Stimulated activated CD4-positive, alpha-beta T cell treated with anti-CD3 and anti-CD28 coated beads, Interleukin-15, amount 100 ng/mL, for 1 hour (primary cell): ENCODE data around the gene F2R.
"Not testable (repeated sequence)": the region's sequence is repeated elsewhere in the genome, so short reads cannot be mapped to it uniquely, and the experiment has no call there.

Experiments used
- DNase-seq, 2 donors: peaks; one replicate each; pipeline ENCODE4 v3.0.0-alpha.2; 2020; ENCODE audit warnings: low read depth in 1 of 2, low spot score in 1 of 2

The F2R gene

DNA sequence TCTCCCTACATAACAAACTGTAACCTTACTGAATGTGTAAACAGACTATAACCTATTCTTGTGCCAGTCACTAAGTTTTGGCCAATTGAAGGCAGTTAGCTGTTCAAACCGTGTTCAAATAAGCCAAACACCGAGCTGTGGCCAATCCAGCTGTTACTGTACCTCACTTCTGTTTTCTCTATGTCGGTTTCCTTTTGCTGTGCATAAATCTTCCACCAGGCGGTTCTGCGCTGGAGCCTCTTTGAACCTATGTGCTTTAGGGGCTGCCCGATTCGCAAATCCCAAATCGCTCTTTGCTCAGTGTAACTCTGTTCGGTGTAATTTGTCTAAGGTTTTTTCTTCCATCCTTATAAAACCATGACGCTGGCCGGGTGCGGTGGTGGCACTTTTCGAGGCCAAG lies 31.8 kb downstream of the F2R start:
- DNase-seq = no peak

DNA sequence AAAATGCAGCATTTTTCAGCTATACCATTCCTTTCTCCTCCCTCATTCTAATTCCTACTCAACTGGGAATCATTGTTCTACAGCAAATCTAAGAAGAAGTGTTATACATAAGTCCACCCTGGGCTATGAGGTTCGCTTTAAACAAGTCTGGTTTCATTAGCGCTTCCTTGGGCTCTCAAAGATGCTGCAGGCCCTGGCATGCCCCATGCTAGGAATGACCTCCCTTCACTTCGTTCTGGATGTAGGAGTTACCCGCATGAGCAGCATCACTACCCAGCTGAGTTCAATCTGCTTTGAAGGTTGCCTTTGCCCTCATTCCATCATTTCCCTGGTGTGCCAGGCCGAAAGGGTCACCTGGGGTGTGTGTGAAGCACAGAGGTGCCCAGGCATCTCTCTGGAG lies 35.4 kb downstream of the F2R start:
- no peak for DNase-seq

DNA sequence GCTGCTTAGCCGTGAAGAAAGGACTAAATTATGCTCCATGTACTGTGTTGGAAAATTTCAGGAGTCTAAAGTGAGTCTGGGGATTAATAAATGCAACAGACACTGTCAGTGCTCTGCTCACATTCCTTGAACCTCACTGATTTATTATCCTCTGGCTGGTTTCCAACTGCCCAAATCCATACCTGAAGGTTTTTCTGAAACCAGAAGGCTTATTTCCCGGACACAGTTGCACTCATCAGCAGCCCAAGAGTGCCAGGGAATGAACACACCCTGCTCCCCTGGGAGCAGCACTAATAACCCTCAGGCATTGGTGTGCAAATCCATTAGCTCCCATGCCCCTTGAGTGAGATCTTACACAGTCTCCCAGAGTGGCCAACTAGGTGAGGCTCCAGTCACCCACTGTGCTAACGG lies 38.7 kb downstream of the F2R start:
- DNase-seq = no peak

DNA sequence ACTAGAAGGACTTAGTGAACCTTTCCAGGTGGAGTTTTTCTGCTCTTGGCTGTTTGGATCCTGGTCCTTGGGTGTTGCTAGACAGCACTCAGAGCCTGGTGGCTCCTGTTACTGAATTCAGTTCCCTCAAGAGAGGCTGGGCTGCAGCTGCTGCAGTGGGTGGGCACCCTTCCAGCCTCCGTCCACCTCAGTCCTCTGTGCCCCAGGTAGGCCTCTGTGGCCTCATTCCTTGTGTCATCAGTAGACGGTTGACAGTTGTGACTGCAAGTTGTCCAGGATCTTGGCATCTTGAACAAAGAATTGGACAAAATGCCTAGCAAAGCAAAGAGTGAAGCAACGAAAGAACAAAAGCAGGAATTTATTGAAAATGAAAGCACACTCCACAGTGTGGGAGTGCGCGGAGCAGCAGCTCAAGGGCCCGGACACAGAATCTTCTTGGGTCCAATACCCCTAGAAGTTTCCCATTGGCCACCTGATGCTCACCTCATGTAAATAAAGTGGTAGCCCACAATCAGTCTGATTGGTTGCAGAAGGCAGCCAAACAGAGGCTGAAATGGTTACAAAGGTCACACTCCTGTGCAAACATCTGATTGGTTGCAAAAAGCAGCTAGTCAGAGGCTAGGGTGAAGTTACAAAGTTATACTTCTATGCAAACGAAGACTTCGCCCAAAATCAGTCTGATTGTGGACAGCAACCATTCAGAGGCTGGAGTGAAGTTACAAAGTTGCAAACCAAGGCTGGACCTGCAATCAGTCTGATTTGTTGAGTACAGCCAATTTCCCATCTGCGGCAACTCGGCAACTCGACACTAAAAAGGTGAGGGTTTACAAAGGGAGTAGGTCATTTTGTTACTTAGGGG lies 40.1 kb downstream of the F2R start:
- DNase-seq = no peak

DNA sequence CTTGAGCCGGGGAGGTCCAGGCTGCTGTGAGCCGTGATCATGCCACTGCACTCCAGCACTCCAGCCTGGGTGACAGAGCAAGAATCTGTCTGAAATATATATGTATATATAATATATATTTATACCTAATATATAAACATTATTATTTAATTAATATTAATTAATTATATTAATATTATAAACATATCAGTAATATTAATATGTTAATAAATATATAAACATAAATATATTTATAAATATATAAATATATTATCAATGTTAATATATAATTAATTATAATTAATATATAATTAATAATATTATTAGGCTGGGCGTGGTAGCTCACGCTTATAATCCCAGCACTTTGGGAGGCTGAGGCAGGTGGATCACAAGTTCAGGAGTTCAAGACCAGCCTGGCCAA lies 41.1 kb downstream of the F2R start:
- no peak for DNase-seq

DNA sequence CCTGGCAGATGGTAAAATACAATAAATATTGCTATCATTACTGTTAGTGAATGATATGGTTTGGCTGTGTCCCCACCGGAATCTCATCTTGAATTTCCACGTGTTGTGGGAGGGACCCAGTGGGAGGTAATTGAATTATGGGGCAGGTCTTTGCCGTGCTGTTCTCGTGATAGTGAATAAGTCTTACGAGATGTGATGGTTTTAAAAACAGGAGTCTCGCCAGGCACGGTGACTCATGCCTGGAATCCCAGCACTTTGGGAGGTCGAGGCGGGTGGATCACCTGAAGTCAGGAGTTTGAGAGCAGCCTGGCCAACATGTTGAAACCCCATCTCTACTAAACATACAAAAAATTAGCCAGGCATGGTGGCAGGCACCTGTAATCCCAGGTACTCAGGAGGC lies 45.2 kb downstream of the F2R start:
- not testable (repeated sequence) for DNase-seq

DNA sequence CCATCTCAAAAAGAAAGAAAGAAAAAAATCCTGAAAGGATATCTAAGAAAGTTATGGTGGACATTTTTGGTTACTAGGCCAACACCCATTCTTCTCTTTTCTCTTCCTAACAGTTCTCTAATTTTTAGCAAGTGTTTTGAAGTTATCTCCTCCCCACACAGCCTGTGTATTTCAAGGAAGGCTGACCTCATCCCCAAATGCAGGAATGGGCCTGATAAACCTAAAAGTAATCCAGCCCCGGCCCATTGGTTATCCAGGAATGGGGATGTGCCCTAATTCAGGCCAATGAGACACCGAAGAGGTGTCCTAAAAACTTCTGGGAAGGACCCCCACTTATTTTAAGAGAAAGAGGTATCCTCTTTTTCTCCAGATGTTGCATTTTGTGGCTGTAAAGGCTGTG lies 46.6 kb downstream of the F2R start:
- no peak for DNase-seq

DNA sequence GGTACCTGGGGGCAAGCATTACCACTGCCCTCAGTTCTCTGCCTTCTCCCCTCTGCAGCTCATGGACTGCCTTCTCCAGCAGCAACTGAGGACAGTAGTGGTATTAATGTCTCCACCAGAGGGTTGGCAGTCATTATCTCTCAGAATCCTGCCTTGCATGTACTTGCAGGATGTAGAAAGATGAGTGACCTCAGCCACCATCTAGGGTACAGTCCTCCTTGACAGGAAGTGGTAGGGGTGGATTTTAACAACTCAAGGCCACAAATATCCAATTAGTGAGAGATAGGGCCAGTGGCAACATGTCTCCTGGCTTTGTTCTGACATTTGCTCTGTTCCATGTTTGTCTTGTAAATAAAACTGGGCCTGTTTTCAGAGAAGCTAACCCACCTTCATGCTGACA lies 47.2 kb downstream of the F2R start:
- no peak for DNase-seq

DNA sequence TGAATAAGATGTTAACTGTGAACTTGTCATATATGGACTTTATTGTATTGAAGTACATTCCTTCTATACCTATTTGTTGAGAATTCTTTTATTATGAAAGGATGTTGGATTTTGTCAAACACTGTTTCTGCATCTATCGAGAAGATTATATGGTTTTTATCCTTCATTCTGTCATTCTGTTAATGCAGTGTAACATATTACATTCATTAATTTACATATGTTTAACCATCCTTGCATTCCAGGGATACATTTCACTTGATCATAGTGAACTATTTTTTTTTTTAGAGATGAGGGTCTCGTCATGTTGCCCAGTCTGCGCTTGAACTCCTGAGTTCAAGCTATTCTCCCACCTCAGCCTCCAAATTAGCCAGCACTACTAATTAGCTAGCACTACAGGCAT lies 48.4 kb downstream of the F2R start:
- DNase-seq = no peak

DNA sequence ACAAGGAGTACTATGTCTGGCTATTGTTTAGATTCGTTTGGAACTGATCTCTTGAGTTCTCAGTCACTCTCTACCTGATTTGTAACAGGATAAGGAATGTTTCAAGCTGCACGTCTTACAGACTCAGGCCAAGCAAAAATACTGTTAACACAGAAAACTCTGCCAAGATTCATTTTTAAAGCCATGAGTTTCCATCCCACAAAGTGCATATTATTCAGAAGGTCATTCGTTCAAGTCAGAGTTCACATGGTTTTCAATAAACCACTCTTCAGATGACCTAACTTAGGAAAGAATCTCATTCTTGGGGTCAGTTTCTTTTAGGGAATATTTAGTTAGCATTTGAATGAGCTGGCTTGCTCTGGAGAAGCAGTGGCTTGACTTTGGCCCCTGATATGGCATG lies 49.3 kb downstream of the F2R start:
- no peak for DNase-seq

DNA sequence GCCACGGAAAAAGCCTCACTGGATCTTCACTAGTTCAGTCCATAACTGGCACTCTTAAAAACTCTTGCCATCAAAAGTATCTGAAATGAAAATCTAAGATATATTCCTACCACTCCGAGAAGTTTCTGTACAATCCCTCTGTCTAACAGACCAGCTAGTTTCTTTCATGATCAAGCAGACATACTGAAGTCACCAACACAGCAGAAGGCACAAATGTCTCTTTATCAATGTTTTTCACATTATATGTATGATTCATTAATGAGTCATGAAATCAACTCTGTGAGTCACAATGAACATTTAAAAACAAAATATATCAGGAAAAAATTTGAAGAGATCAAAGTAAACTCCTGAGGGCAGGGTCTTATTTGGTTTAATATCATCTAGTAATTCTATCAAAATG lies 50.8 kb downstream of the F2R start:
- no peak for DNase-seq

DNA sequence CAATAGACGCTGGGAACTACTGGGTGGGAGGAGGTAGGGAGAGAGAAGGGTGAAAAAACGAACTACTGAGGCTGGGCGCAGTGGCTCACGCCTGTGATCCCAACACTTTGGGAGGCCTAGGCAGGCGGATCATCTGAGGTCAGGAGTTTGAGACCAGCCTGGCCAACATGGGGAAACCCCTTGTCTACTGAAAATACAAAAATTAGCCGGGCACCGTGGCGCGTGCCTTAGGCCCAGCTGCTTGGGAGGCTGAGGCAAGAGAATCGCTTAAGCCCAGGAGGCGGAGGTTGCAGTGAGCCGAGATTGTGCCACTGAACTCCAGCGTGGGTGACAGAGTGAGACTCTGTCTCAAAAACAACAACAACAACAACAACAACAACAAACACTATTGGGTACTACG lies 55.1 kb downstream of the F2R start:
- DNase-seq = not testable (repeated sequence)

DNA sequence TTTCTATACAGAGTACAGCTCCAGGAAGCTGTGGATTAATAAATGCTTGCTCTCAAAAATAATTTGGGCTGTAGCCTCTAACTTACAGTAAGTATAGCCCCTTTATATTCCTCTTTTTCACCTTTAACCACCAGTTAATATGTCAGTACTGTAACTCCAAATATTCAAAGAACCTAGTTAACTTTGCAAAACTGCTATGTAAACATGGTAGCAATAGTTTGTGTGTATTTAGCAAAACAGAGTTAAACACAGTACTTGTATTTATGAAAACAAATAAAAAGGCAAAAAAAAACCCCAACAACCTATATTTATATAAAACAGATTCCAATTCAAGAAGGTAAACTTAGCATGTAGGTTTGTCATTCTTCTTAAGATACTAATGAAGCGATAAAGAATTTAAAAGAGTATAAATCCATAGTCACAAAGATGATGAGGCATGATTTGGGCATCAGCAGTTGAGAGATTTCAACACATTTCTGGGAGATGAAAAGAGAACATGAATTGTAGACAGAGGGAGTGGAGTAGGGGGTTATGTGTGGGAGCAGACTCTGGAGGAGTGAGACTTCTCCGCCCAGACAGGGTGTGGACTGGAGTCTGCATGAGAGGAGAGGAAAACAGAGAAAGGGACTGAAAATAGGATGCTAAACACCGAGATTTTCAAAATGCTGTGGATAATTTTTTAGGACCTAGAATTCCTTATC lies 55.9 kb downstream of the F2R start:
- DNase-seq = no peak

DNA sequence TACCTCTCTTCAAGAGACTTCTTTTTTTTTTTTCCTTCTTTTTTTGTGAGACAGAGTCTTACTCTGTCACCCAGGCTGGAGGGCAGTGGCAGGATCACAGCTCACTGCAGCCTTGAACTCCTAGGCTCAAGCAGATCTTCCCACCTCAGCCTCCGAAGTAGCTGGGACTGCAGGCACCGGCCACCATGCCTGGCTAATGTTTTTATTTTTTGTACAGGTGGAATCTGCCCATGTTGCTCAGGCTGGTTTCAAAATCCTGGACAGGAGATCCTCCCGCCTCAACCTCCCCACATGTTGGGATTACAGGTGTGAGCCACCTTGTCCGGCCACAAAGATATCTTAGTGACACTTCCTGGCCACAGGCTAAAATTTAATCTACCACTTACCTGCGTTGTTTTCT lies 60.0 kb downstream of the F2R start:
- no peak for DNase-seq

DNA sequence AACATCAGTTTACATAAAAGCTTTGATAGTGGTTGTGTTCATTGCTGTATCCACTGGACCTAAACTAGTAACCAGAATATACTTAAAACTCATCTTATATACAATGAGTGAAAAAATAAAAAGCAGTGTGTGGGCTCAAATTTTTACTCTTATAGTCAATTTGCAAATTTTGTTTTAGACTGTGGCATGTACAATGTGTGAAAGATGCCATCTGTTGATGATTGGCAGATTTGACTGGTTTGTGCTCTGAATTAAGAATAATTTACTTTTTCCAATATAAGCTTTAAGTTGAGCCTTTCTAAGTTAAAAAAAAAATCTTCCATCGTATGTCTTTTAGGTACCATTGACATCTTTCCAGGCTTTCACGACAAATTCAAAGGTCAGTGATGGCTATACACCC lies 60.5 kb downstream of the F2R start:
- DNase-seq = no peak

DNA sequence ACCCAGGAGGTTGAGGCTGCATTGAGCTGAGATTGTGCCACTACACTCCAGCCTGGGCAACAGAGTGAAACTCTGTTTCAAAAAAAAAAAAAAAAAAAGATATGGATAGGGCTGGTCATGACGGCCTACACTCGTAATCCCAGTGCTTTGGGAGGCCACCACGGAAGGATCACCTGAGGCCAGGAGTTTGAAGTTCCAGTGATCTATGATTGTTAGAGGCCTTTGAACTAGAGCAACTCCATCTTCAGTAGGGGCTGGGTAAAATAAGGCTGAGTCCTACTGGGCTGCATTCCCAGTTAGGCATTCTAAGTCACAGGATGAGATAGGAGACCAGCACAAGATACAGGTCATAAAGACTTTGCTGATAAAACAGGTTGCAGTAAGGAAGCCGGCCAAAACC lies 64.7 kb downstream of the F2R start:
- DNase-seq = not testable (repeated sequence)

DNA sequence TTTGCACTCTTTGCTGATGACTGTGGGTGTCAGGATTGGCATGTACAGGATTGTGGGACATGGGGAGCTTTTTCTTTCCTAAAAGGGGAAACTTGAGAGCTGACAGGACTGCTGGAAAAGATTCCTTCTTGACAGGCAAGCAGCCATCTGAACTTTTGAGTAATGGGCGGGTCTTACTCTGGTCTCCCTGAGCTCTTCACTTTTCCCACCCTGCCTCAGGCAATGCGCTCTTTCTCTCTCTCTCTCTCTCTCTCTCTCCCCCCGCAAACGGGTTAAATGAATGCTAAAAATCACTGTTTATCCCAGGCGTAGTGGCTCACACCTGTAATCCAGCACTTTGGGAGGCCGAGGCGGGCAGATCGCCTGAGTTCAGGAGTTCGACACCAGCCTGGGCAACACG lies 65.8 kb downstream of the F2R start:
- no peak for DNase-seq

DNA sequence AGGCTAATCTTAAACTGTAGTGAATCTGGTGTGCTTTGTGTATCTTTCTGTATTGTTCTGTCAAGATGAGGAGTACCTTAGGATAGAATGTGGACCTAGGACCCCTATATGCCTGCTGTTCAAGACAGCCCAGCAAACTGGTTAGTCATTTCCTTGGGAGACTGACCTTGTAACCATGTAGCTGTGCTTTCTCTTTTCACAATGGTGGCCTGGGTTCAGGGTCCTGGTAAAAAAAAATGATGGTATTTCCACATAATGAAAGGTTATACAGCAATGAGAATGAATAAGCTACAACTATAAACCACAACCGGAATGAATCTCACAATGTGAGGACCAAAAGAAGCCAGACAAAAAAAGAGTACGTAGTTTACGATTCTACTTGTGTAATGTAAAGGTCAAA lies 66.5 kb downstream of the F2R start:
- no peak for DNase-seq
